HCT116 (cell line): ENCODE results near the gene BRD9.

Experiments used
- CTCF ChIP-seq, 3 experiments: fragments of 200-600 bp in 1 of 3; sonication (generic) in 1 of 3; IDR thresholded peaks in 2 of 3; conservative IDR thresholded peaks in 1 of 3; 2 replicates each; pipeline ENCODE4 v1.5.1; 2012 to 2017; ENCODE audit warnings: low read depth in 2 of 3, low read length in 2 of 3, antibody characterized with exemption in 1 of 3, borderline replicate concordance in 1 of 3, control low read depth in 1 of 3, mild to moderate bottlenecking in 1 of 3, mixed read lengths in 1 of 3, mixed run types in 1 of 3, moderate library complexity in 1 of 3; ENCODE audit not compliant: insufficient read depth in 1 of 3
- POLR2A ChIP-seq: IDR thresholded peaks from 2 replicates; pipeline ENCODE4 v1.7.0; 2011; ENCODE audit warnings: borderline replicate concordance; ENCODE audit not compliant: insufficient read depth, insufficient read length; ENCODE audit errors: extremely low read depth
- POLR2AphosphoS5 ChIP-seq: IDR thresholded peaks from 2 replicates; pipeline ENCODE4 v1.6.1; 2011; ENCODE audit warnings: mild to moderate bottlenecking, low read depth, low read length, moderate library complexity
- RAD21 ChIP-seq: IDR thresholded peaks from 2 replicates; pipeline ENCODE4 v1.6.1; 2012; ENCODE audit warnings: low read depth, mild to moderate bottlenecking
- TCF7L2 ChIP-seq: IDR thresholded peaks from 2 replicates; pipeline ENCODE4 v1.7.0; 2011; ENCODE audit warnings: borderline replicate concordance, inconsistent platforms; ENCODE audit not compliant: insufficient read depth, insufficient read length; ENCODE audit errors: extremely low read depth
- ZFX ChIP-seq: fragments of 450-650 bp; IDR thresholded peaks from 2 replicates; pipeline ENCODE4 v1.6.1; 2017
- ZNF274 ChIP-seq: fragments of 200-500 bp; sonication (Bioruptor generic); IDR thresholded peaks from 2 replicates; pipeline ENCODE4 v1.6.1; 2014; ENCODE audit warnings: mild to moderate bottlenecking, low read depth, low read length, inconsistent platforms

GRCh38 chr5:929596-929995 is 37.0 kb upstream of the BRD9 start:
- TF ChIP-seq CTCF (IDR thresholded peaks at IDR 0.05 in 2 of 3, conservative IDR thresholded peaks at IDR 0.05 in 1 of 3; ENCODE audit: borderline replicate concordance in 1 of 3, insufficient read depth in 1 of 3, low read depth in 2 of 3, low read length in 2 of 3): no peak
- no peak for TF ChIP-seq RAD21
- no peak for TF ChIP-seq POLR2A
- TF ChIP-seq ZNF274: no peak
- TF ChIP-seq ZFX: no peak
- no peak for TF ChIP-seq TCF7L2
- TF ChIP-seq POLR2AphosphoS5: no peak
